ENCODE data around the gene PPP2R5C.
A peak's percentile ranks its signal among the peaks of the same experiment; 100 is the strongest.

The PPP2R5C gene

GRCh38 chr14:101915871-101916815 is 154.6 kb downstream of the PPP2R5C start:
- TF ChIP-seq PRDM1 (tag by site-specific recombination; IDR thresholded peaks at IDR 0.05) = no peak
- TF ChIP-seq ZNF335 (tag by site-specific recombination; conservative IDR thresholded peaks at IDR 0.05) = no peak
- no peak for TF ChIP-seq FEZF1 (tag by site-specific recombination; IDR thresholded peaks at IDR 0.05)
- TF ChIP-seq TRIM28 (IDR thresholded peaks at IDR 0.05; ENCODE audit: borderline replicate concordance, low read length) = no peak
- ChIA-PET CTCF (no interaction called here), POLR2A (interaction anchor here (0.7 kb wide), 1 partner anchor 145 kb away, joined by 4 read pairs; no protein-coding TSS in a partner anchor)
- H3K36me3 ChIP-seq (ENCODE audit: control insufficient read depth in 2 of 2, insufficient read depth in 1 of 2, low read length in 2 of 2) = peaks cover 9 to 33% of the 10 kb centered on the region in 2 experiments; a peak in 2 of 3 replicates
- H3K4me3 ChIP-seq (ENCODE audit: low read depth, low read length) = no peak overlapping the region
- H3K27ac ChIP-seq (ENCODE audit: extremely low read depth, low read depth, low read length) = no peak overlapping the region
- H3K9me3 ChIP-seq (ENCODE audit: control insufficient read depth, insufficient read depth, low read depth, low read length) = no peaks in the 10 kb centered on the region
- no peaks in the 10 kb centered on the region for H3K4me1 ChIP-seq (ENCODE audit: control insufficient read depth, insufficient read depth, low read length)

DNA sequence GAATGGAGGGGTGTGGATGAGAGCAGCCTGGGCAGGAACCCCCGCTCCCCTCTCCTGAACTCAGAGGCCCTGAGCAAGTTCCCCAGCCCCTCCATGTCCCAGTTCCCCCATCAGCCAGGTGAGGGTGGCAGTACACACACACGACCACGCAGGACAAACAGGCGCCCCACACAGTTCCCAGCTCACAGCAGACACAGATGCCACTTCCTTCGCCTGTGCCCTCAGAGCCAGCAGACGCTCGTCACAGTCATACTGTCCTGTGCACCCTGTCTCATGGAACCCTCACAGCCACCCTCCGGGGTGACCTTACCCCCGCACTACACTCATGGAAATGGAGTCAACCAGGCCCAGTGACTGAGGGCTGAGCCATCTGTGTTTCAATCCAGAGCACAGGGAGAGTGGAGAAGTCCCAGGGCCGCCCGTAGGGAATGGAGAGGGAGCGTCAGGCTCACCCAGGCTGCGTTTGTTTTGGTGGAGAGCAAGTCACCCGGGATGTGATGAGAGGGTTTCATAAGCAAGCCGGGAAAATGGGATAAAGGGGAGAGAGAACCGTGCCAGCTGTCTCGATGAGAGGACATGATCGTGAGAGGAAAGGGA is 155.4 kb downstream of the PPP2R5C start:
- POLR2A ChIA-PET = no interaction called here
- TF ChIP-seq TCF7L2 (IDR thresholded peaks at IDR 0.05; ENCODE audit: borderline replicate concordance, low read depth, low read length) (no peak), ZNF133 (tag by site-specific recombination; IDR thresholded peaks at IDR 0.05) (no peak), HOXC10 (CRISPR knock-in tag; IDR thresholded peaks at IDR 0.05) (no peak), ZNF223 (tag by site-specific recombination; IDR thresholded peaks at IDR 0.05) (no peak), ZNF621 (tag by site-specific recombination; IDR thresholded peaks at IDR 0.05) (no peak), ZNF26 (tag by site-specific recombination; IDR thresholded peaks at IDR 0.05) (no peak), ZNF843 (tag by site-specific recombination; IDR thresholded peaks at IDR 0.05) (no peak)
- CTCF ChIA-PET = no interaction called here
- Histone ChIP-seq H3K4me1 (ENCODE audit: control insufficient read depth, insufficient read depth, low read length) (no peaks in the 10 kb centered on the region), H3K27ac (ENCODE audit: extremely low read depth, low read depth, low read length) (no peak overlapping the region), H3K4me3 (ENCODE audit: low read depth, low read length) (no peak overlapping the region), H3K36me3 (ENCODE audit: control insufficient read depth in 2 of 2, insufficient read depth in 1 of 2, low read length in 2 of 2) (peaks cover 10 to 38% of the 10 kb centered on the region in 2 experiments; a peak in 2 of 3 replicates), H3K9me3 (ENCODE audit: control insufficient read depth, insufficient read depth, low read depth, low read length) (no peaks in the 10 kb centered on the region)

DNA sequence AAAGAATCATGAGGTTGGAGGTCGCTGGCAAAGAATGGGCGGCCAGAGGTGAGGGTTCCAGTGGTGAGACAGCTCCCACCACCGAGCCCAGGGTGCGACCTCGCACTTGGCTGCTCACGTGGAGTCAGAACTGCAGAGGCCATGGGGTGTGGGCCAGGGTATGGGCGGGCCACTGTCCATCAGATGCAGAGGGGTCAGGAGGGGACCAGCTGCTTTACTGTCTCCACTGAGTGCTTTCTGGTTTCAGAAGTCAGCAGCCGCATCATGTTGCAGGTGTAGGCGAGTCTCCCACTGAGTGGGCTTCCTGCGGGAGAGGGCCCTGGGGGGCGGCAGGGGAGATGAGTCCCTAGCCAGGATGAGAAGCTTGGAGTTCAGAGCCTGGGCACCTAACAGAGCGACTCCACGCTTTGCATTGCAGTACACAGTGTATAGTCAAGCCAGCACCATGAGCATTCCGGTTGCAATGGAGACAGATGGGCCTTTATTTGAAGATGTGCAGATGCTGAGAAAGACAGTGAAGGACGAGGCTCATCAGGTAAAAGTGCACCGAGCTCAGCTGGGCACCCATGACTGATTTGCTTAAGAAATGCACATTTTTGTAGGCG is 156.0 kb downstream of the PPP2R5C start:
- POLR2A ChIA-PET = no interaction called here
- Histone ChIP-seq H3K27ac (ENCODE audit: extremely low read depth, low read depth, low read length) (no peak overlapping the region), H3K4me1 (ENCODE audit: control insufficient read depth, insufficient read depth, low read length) (no peaks in the 10 kb centered on the region), H3K36me3 (ENCODE audit: control insufficient read depth in 2 of 2, insufficient read depth in 1 of 2, low read length in 2 of 2) (peaks cover 10 to 34% of the 10 kb centered on the region in 2 experiments; a peak in 2 of 3 replicates), H3K9me3 (ENCODE audit: control insufficient read depth, insufficient read depth, low read depth, low read length) (no peaks in the 10 kb centered on the region), H3K4me3 (ENCODE audit: low read depth, low read length) (no peak overlapping the region)
- CTCF ChIA-PET = no interaction called here
- no peak for TF ChIP-seq ZNF785 (tag by site-specific recombination; IDR thresholded peaks at IDR 0.05)
- peak; percentile 25; the same call in 1 of the 2 replicates for TF ChIP-seq GLIS1 (tag by site-specific recombination; IDR thresholded peaks at IDR 0.05)
- TF ChIP-seq EGR2 (tag by site-specific recombination; IDR thresholded peaks at IDR 0.05; ENCODE audit: low read depth) = 0 out of 2 replicates have a peak, but pooled peaks have one; percentile 29
- TF ChIP-seq ZFHX2 (tag by site-specific recombination; conservative IDR thresholded peaks at IDR 0.05) = 0 out of 2 replicates have a peak, but pooled peaks have one; percentile 23

Measured in HEK293 (cell line).